Osteoblast (primary cell): Measurements from ENCODE around the gene OR51A4. TPM values are rescaled to one million over a fixed set of nuclear protein-coding genes. Genes with fewer than 3 reads are reported as not detected.

Experiments
- DNase-seq: peaks from one replicate; pipeline ENCODE4 v3.0.0; 2011; ENCODE audit warnings: low spot score, mixed read lengths; ENCODE audit not compliant: insufficient read length; ENCODE audit errors: missing footprints
- H2AFZ ChIP-seq: 2 replicates; pipeline ENCODE4 v1.6.0; 2011; ENCODE audit warnings: mild to moderate bottlenecking, low read length
- H3K27ac ChIP-seq: 2 replicates; pipeline ENCODE4 v1.5.1; 2011; ENCODE audit warnings: mild to moderate bottlenecking, low read depth, low read length, moderate library complexity
- H3K27me3 ChIP-seq: 2 replicates; pipeline ENCODE4 v1.6.0; 2012; ENCODE audit warnings: mild to moderate bottlenecking, control low read depth, inconsistent platforms, low read length, moderate library complexity; ENCODE audit not compliant: insufficient read depth
- H3K36me3 ChIP-seq: 2 replicates; pipeline ENCODE4 v1.5.1; 2011; ENCODE audit warnings: mild to moderate bottlenecking, low read length, control low read depth, moderate library complexity; ENCODE audit not compliant: insufficient read depth
- H3K4me1 ChIP-seq: 2 replicates; pipeline ENCODE4 v1.5.1; 2011; ENCODE audit warnings: mild to moderate bottlenecking, low read length, control low read depth, moderate library complexity; ENCODE audit not compliant: insufficient read depth
- H3K4me2 ChIP-seq: 2 replicates; pipeline ENCODE4 v1.6.0; 2011; ENCODE audit warnings: mild to moderate bottlenecking, low read length; ENCODE audit not compliant: insufficient read depth
- H3K4me3 ChIP-seq: fragments of 200-600 bp; sonication (generic); 3 replicates; pipeline ENCODE4 v1.5.1; 2012; ENCODE audit warnings: mild to moderate bottlenecking, low read length, inconsistent platforms; ENCODE audit not compliant: insufficient read depth
- H3K79me2 ChIP-seq: 2 replicates; pipeline ENCODE4 v1.6.0; 2012; ENCODE audit warnings: mild to moderate bottlenecking, low read length, control low read depth, inconsistent platforms; ENCODE audit not compliant: insufficient read depth
- H3K9me3 ChIP-seq: 2 replicates; pipeline ENCODE4 v1.5.1; 2011; ENCODE audit warnings: low read depth, low read length, control low read depth
- H4K20me1 ChIP-seq: 2 replicates; pipeline ENCODE4 v1.6.0; 2012; ENCODE audit warnings: mild to moderate bottlenecking, low read length, control low read depth; ENCODE audit not compliant: insufficient read depth
- CTCF ChIP-seq: IDR thresholded peaks from 2 replicates; pipeline ENCODE4 v1.5.1; 2011; ENCODE audit warnings: mild to moderate bottlenecking, low read depth, low read length, moderate library complexity; ENCODE audit errors: extremely low read depth
- total RNA-seq: library from RNA; depleted of rRNA; stranded (reverse); fragments of >200 nt; gene quantifications from 2 replicates; pipeline ENCODE4 v1.2.3, GENCODE V29; 2012

OR51A4 gene
- total RNA-seq, 1 donor, result not detected

GRCh38 chr11:4932751-4933150 is 14.7 kb downstream of the OR51A4 start:
- Histone ChIP-seq H3K4me1 (no peaks in the 10 kb centered on the region), H3K27ac (no peak overlapping the region), H3K36me3 (no peaks in the 10 kb centered on the region), H4K20me1 (no peaks in the 10 kb centered on the region), H3K79me2 (no peaks in the 10 kb centered on the region), H3K4me3 (no peak overlapping the region), H2AFZ (no peak overlapping the region), H3K27me3 (no peaks in the 10 kb centered on the region), H3K9me3 (no peaks in the 10 kb centered on the region), H3K4me2 (no peak overlapping the region)
- TF ChIP-seq CTCF, result no peak
- no peak for DNase-seq

GRCh38 chr11:4926608-4927007 is 20.8 kb downstream of the OR51A4 start:
- Histone ChIP-seq H3K36me3 (no peaks in the 10 kb centered on the region), H3K27ac (no peak overlapping the region), H4K20me1 (no peaks in the 10 kb centered on the region), H2AFZ (no peak overlapping the region), H3K4me2 (no peak overlapping the region), H3K79me2 (no peaks in the 10 kb centered on the region), H3K9me3 (no peaks in the 10 kb centered on the region), H3K4me1 (no peaks in the 10 kb centered on the region), H3K27me3 (no peaks in the 10 kb centered on the region), H3K4me3 (no peak overlapping the region)
- no peak for DNase-seq
- no peak for TF ChIP-seq CTCF

- H3K27ac ChIP-seq, result no peak within 1 kb of the TSS
- no peak within 1 kb of the TSS for H2AFZ ChIP-seq
- no peaks in the 10 kb centered on the region for H3K4me1 ChIP-seq
- H3K36me3 ChIP-seq, result no peaks in the 10 kb centered on the region
- H3K4me3 ChIP-seq, result no peak within 1 kb of the TSS
- no peaks in the 10 kb centered on the region for H3K27me3 ChIP-seq
- H4K20me1 ChIP-seq, result no peaks in the 10 kb centered on the region
- no peak within 1 kb of the TSS for H3K4me2 ChIP-seq
- DNase-seq, result no peak
- no peaks in the 10 kb centered on the region for H3K9me3 ChIP-seq
- TF ChIP-seq CTCF, result no peak
- no peaks in the 10 kb centered on the region for H3K79me2 ChIP-seq
Measured at GRCh38 chr11:4924239-4924638, 23.2 kb downstream of the OR51A4 start, which contains the start of gene OR51G1. TSS of gene OR51G1 (minus strand) at chr11:4924339. CDS start at chr11:4924339, 0 bp downstream.

GRCh38 chr11:4922304-4922703 is 25.1 kb downstream of the OR51A4 start:
- Histone ChIP-seq H3K27me3 (no peaks in the 10 kb centered on the region), H3K4me2 (no peak overlapping the region), H3K4me3 (no peak overlapping the region), H3K79me2 (no peaks in the 10 kb centered on the region), H3K27ac (no peak overlapping the region), H3K4me1 (no peaks in the 10 kb centered on the region), H3K9me3 (no peaks in the 10 kb centered on the region), H4K20me1 (no peaks in the 10 kb centered on the region), H3K36me3 (no peaks in the 10 kb centered on the region), H2AFZ (no peak overlapping the region)
- no peak for TF ChIP-seq CTCF
- DNase-seq, result peak; percentile 35
